ENCODE measurements around the gene WASF1.

The WASF1 gene

GRCh38 chr6:110050440-110050813 is 129.0 kb downstream of the WASF1 start:
- Histone ChIP-seq H3K9ac (ENCODE audit: low read depth, low read length, poor library complexity, severe bottlenecking) (no peak overlapping the region), H3K4me1 (ENCODE audit: insufficient read depth, low read length, poor library complexity, severe bottlenecking) (peaks cover 2% of the 10 kb centered on the region), H2AFZ (ENCODE audit: low read length) (no peak overlapping the region), H3K9me2 (replicated peaks; ENCODE audit: low read depth, low read length) (no peaks in the 10 kb centered on the region), H4K20me1 (ENCODE audit: insufficient read depth, low read length, poor library complexity, severe bottlenecking) (no peaks in the 10 kb centered on the region), H3F3A (ENCODE audit: low read depth) (no peaks in the 10 kb centered on the region), H3K9me3 (ENCODE audit: insufficient read depth, low read depth, low read length) (no peaks in the 10 kb centered on the region), H3K36me3 (ENCODE audit: insufficient read depth, low read length) (no peaks in the 10 kb centered on the region), H3K79me2 (ENCODE audit: insufficient read depth, low read length) (no peaks in the 10 kb centered on the region), H3K27me3 (ENCODE audit: insufficient read depth, low read length, poor library complexity, severe bottlenecking) (no peaks in the 10 kb centered on the region), H3K4me3 (ENCODE audit: low read length, poor library complexity, severe bottlenecking) (no peak overlapping the region), H3K4me2 (ENCODE audit: low read depth, low read length, poor library complexity, severe bottlenecking) (no peak overlapping the region)
- TF ChIP-seq, protein P1, sequence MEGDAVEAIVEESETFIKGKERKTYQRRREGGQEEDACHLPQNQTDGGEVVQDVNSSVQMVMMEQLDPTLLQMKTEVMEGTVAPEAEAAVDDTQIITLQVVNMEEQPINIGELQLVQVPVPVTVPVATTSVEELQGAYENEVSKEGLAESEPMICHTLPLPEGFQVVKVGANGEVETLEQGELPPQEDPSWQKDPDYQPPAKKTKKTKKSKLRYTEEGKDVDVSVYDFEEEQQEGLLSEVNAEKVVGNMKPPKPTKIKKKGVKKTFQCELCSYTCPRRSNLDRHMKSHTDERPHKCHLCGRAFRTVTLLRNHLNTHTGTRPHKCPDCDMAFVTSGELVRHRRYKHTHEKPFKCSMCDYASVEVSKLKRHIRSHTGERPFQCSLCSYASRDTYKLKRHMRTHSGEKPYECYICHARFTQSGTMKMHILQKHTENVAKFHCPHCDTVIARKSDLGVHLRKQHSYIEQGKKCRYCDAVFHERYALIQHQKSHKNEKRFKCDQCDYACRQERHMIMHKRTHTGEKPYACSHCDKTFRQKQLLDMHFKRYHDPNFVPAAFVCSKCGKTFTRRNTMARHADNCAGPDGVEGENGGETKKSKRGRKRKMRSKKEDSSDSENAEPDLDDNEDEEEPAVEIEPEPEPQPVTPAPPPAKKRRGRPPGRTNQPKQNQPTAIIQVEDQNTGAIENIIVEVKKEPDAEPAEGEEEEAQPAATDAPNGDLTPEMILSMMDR (conservative IDR thresholded peaks at IDR 0.05; ENCODE audit: low read length), result no peak
- no peak for TF ChIP-seq EZH2phosphoT487 (IDR thresholded peaks at IDR 0.05; ENCODE audit: borderline replicate concordance)
